Uterus (tissue), 2 donors: ENCODE results near the gene PIGH.

Experiments
- CTCF ChIP-seq, 4 experiments: fragments of 200-600 bp in 2 of 4; fragments of 450-650 bp in 2 of 4; sonication (generic) in 2 of 4; IDR thresholded peaks; one replicate each; pipeline ENCODE4 v1.5.1; 2016 to 2019; ENCODE audit warnings: antibody characterized with exemption in 4 of 4, mild to moderate bottlenecking in 2 of 4, moderate library complexity in 1 of 4
- POLR2A ChIP-seq, 2 donors: fragments of 450-650 bp; IDR thresholded peaks; one replicate each; pipeline ENCODE4 v1.6.1; 2016; ENCODE audit warnings: antibody characterized with exemption in 2 of 2, mild to moderate bottlenecking in 1 of 2, moderate library complexity in 1 of 2

- TF ChIP-seq POLR2A (IDR thresholded peaks at IDR 0.05) (no peak), CTCF (IDR thresholded peaks at IDR 0.05) (no peak)
Measured at GRCh38 chr14:67609642-67610310, 9.7 kb upstream of the PIGH start.
